Activated T-helper 2 cell treated with anti-CD3 and anti-CD28 coated beads, Interferon-gamma antibody, Interleukin-2, Interleukin-4, amounts not matched to agents 10 μg/mL and 5 μg/mL and 100 μg/mL, durations not matched to agents 14 hours and 24 hours and 36 hours (primary cell): ENCODE results near the gene CSRNP3. TPM values are rescaled to one million over a fixed set of nuclear protein-coding genes. Genes with fewer than 3 reads are reported as not detected.

ENCODE experiments used
- DNase-seq: peaks from one replicate; pipeline ENCODE4 v3.0.0; 2021; ENCODE audit warnings: low spot score
- H3K27ac Mint-ChIP-seq: one replicate; pipeline ENCODE4 v1.8.0; 2021; ENCODE audit warnings: mixed read lengths
- H3K27me3 Mint-ChIP-seq: one replicate; pipeline ENCODE4 v1.8.0; 2021; ENCODE audit warnings: low read depth, mixed read lengths
- H3K36me3 Mint-ChIP-seq: one replicate; pipeline ENCODE4 v1.8.0; 2021; ENCODE audit warnings: low read depth, mixed read lengths
- H3K4me1 Mint-ChIP-seq: one replicate; pipeline ENCODE4 v1.8.0; 2021; ENCODE audit warnings: low read depth, mixed read lengths
- H3K4me3 Mint-ChIP-seq: one replicate; pipeline ENCODE4 v1.8.0; 2021; ENCODE audit warnings: low read depth, mild to moderate bottlenecking, moderate library complexity, mixed read lengths
- H3K9me3 Mint-ChIP-seq: one replicate; pipeline ENCODE4 v1.8.0; 2021; ENCODE audit warnings: mixed read lengths
- intact Hi-C: fragments of 100-400 bp; cut with micrococcal nuclease; formaldehyde crosslinking; loops from one replicate; pipeline ENCODE4 v1.15.1; 2023
- total RNA-seq: library from RNA; stranded (reverse); gene quantifications from 2 replicates; pipeline ENCODE4 v1.2.3, GENCODE V29; 2022

Gene CSRNP3
- total RNA-seq, 1 donor from 2014 or later = not detected

- intact Hi-C loops = no loop called here
- Mint-ChIP-seq H3K27me3 (peaks cover 2% of the 10 kb centered on the region), H3K27ac (no peak overlapping the region), H3K9me3 (no peaks in the 10 kb centered on the region), H3K36me3 (no peaks in the 10 kb centered on the region), H3K4me3 (no peak overlapping the region), H3K4me1 (no peaks in the 10 kb centered on the region)
- no peak for DNase-seq
Measured at GRCh38 chr2:165618806-165619205, 149.3 kb downstream of the CSRNP3 start.

GRCh38 chr2:165621086-165621560 is 151.6 kb downstream of the CSRNP3 start:
- Mint-ChIP-seq H3K4me3 (no peak overlapping the region), H3K4me1 (no peaks in the 10 kb centered on the region), H3K9me3 (no peaks in the 10 kb centered on the region), H3K36me3 (no peaks in the 10 kb centered on the region), H3K27me3 (peaks cover 2% of the 10 kb centered on the region), H3K27ac (no peak overlapping the region)
- intact Hi-C loops = no loop called here
- no peak for DNase-seq

GRCh38 chr2:165623161-165623560 is 153.7 kb downstream of the CSRNP3 start:
- Mint-ChIP-seq H3K27ac (no peak overlapping the region), H3K4me1 (no peaks in the 10 kb centered on the region), H3K9me3 (no peaks in the 10 kb centered on the region), H3K27me3 (peaks cover 2% of the 10 kb centered on the region), H3K36me3 (no peaks in the 10 kb centered on the region), H3K4me3 (no peak overlapping the region)
- intact Hi-C loops = no loop called here
- DNase-seq = no peak

DNA sequence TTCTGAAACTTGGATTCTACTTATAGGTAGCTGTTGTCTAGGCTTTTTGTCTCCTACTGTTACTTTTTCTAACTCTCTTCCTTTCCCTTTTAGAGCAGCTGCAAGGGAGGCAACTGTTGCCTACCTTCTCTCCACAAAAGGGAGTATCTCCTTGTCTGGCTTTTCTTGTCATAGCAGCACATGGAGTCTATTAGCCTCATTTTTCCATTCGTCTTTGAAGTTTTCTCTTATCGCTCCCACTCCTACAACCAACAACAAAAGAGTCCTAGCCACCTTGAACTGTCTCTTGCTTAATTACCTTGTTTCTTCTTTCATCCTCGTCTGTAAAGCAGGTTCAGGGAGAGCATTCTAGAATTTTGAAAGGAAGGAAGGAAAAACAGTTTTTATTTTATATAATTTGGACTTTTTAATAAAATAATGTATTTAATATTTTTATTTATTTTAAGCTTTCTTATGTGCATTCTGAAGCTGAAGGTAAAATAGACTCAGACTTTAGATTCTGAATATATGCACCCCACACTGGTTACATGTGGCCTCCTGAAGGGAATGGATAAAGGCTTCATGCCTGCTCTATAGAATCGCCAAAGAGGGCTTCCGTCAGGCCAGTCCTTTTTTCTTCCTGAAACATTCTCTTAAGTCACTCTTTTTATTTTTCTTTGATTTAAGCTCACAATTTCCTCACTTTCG is 154.4 kb downstream of the CSRNP3 start:
- no peak overlapping the region for H3K4me3 Mint-ChIP-seq
- H3K9me3 Mint-ChIP-seq = no peaks in the 10 kb centered on the region
- no peaks in the 10 kb centered on the region for H3K4me1 Mint-ChIP-seq
- intact Hi-C loops = no loop called here
- no peak for DNase-seq
- H3K27ac Mint-ChIP-seq = no peak overlapping the region
- H3K27me3 Mint-ChIP-seq = peaks cover 2% of the 10 kb centered on the region
- H3K36me3 Mint-ChIP-seq = no peaks in the 10 kb centered on the region

GRCh38 chr2:165624470-165624800 is 154.9 kb downstream of the CSRNP3 start:
- H3K27me3 Mint-ChIP-seq = peaks cover 2% of the 10 kb centered on the region
- H3K9me3 Mint-ChIP-seq = no peaks in the 10 kb centered on the region
- no peak overlapping the region for H3K4me3 Mint-ChIP-seq
- intact Hi-C loops = no loop called here
- DNase-seq = no peak
- no peaks in the 10 kb centered on the region for H3K4me1 Mint-ChIP-seq
- no peaks in the 10 kb centered on the region for H3K36me3 Mint-ChIP-seq
- no peak overlapping the region for H3K27ac Mint-ChIP-seq

- H3K27me3 Mint-ChIP-seq = peaks cover 6% of the 10 kb centered on the region
- no peak overlapping the region for H3K4me3 Mint-ChIP-seq
- no peaks in the 10 kb centered on the region for H3K9me3 Mint-ChIP-seq
- no peak overlapping the region for H3K27ac Mint-ChIP-seq
- intact Hi-C loops = no loop called here
- peaks cover 5% of the 10 kb centered on the region for H3K4me1 Mint-ChIP-seq
- H3K36me3 Mint-ChIP-seq = no peaks in the 10 kb centered on the region
- no peak for DNase-seq
Measured at GRCh38 chr2:165627470-165627869, 158.0 kb downstream of the CSRNP3 start.

DNA sequence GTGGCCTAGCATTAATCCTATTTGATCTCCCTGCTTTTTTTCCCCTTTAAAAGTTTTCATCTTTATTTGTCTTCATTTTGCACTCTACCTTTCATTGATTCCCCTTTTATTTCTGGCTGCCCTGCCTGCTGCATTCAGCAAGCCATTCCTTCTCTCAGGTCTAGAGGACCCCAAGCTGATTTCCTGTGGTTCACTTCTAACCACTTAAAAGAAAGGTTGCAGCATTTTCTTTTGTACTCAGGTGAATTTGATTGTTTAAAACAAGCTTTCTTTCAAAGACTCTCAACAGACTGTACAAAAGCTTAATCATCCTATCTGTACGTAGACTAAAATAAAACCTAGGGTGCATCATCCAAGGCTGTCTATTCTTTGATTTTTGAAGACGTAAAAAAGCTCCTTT is 160.3 kb downstream of the CSRNP3 start:
- intact Hi-C loops = no loop called here
- Mint-ChIP-seq H3K9me3 (no peaks in the 10 kb centered on the region), H3K4me3 (no peak overlapping the region), H3K27ac (no peak overlapping the region), H3K27me3 (peaks cover 6% of the 10 kb centered on the region), H3K36me3 (no peaks in the 10 kb centered on the region), H3K4me1 (peaks cover 5% of the 10 kb centered on the region)
- DNase-seq = no peak

DNA sequence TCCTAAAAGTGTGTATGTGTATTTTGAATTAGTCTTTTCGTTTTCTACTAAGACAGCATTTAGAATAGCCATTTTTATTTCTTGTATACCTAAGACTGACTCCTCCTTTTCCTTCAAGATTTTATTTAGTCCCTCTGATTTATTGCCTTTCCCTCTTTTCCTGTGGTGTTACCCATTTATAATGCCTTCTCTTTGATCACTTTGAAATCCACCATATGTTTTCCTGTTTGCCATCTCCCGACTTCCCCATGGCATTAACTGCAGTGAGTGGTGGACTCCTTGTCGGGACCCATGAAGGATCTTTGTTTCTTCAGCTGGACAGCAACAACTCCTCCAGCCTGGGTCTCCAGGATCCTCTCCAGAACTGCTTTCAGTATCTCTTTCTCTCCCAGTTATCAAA is 160.7 kb downstream of the CSRNP3 start:
- Mint-ChIP-seq H3K27ac (no peak overlapping the region), H3K9me3 (no peaks in the 10 kb centered on the region), H3K4me1 (peaks cover 5% of the 10 kb centered on the region), H3K4me3 (no peak overlapping the region), H3K27me3 (peaks cover 6% of the 10 kb centered on the region), H3K36me3 (no peaks in the 10 kb centered on the region)
- no peak for DNase-seq
- intact Hi-C loops = no loop called here

DNA sequence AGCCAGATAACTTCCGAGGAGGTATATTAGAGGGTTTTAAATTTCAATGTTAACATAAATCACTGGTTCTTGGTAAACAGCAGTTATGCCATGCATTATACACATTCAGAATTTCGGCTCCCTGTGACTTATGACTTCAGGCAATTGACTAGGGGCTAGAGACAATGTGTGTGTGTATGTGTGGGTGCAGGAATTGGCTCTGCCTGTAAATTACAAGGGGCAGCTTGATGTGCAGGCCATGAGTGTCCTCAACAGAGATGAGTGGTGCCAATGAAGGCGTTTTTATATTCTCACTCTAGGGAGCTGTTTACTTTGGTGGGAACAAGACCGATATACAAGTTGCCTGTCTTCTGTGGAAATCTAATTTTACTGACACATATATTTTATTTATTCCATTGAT is 161.6 kb downstream of the CSRNP3 start:
- Mint-ChIP-seq H3K27me3 (peaks cover 6% of the 10 kb centered on the region), H3K4me3 (no peak overlapping the region), H3K9me3 (no peaks in the 10 kb centered on the region), H3K27ac (no peak overlapping the region), H3K36me3 (no peaks in the 10 kb centered on the region), H3K4me1 (peaks cover 5% of the 10 kb centered on the region)
- no peak for DNase-seq
- intact Hi-C loops = no loop called here

DNA sequence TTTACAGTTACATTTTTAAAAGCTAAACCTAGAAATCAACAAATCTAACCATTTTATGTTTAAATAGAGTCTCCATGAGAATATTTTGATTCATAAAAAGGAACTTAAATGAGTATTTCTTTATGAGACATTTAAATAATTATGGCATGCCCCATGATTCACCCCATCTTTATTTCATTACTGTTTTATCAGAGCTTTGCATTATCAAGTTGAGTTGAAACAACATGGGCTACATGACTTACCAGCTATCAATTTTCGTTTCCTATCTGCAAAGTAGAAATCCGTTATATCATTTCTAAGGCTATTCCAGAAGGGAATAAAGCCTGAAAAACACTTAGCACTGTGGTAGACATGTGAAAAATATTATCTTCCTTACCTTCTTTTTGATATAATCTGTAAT is 163.1 kb downstream of the CSRNP3 start:
- H3K4me1 Mint-ChIP-seq = peaks cover 5% of the 10 kb centered on the region
- peaks cover 6% of the 10 kb centered on the region for H3K27me3 Mint-ChIP-seq
- no peaks in the 10 kb centered on the region for H3K9me3 Mint-ChIP-seq
- H3K27ac Mint-ChIP-seq = no peak overlapping the region
- DNase-seq = no peak
- intact Hi-C loops = no loop called here
- no peaks in the 10 kb centered on the region for H3K36me3 Mint-ChIP-seq
- no peak overlapping the region for H3K4me3 Mint-ChIP-seq

DNA sequence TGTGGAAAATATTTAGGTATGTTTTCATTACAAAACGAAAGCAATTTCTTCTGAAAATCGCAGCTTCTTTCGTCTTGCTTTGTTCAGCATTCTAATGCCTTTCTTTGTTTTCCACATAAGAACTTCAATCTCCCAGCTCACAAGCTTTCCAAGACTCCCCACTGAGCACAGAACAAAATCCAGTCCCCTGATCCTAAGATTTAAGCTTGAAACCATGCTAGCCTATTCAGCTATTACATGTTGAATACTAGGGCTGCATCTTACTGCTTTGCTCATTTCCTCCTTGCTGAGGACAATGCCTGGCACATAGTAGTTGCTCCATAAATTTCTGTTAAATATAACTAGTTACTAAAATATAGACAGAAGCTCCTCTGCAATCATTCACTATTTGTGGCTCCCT is 163.9 kb downstream of the CSRNP3 start:
- H3K27me3 Mint-ChIP-seq = peaks cover 6% of the 10 kb centered on the region
- no peaks in the 10 kb centered on the region for H3K9me3 Mint-ChIP-seq
- intact Hi-C loops = no loop called here
- peaks cover 5% of the 10 kb centered on the region for H3K4me1 Mint-ChIP-seq
- no peaks in the 10 kb centered on the region for H3K36me3 Mint-ChIP-seq
- no peak for DNase-seq
- no peak overlapping the region for H3K27ac Mint-ChIP-seq
- H3K4me3 Mint-ChIP-seq = no peak overlapping the region

DNA sequence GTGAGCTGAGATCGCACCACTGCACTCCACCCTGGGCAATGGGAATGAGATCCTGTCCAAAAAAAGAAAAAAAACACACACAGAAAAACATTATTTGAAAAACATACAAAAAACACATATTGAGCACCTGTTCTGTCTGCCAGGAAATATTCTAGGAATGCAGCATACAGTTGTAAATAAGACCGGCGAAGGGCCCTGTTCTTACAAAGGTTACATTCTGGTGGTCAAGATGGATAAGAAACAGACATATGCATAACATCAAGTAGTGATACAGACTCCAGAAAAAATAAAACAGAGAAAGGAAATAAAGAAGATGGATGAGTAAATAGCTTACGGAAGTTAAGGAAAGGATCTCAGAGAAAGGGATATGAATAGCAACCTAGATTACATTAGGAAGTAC is 164.8 kb downstream of the CSRNP3 start:
- H3K9me3 Mint-ChIP-seq = no peaks in the 10 kb centered on the region
- H3K4me1 Mint-ChIP-seq = peaks cover 5% of the 10 kb centered on the region
- H3K27ac Mint-ChIP-seq = no peak overlapping the region
- no peak for DNase-seq
- no peak overlapping the region for H3K4me3 Mint-ChIP-seq
- peaks cover 6% of the 10 kb centered on the region for H3K27me3 Mint-ChIP-seq
- H3K36me3 Mint-ChIP-seq = no peaks in the 10 kb centered on the region
- intact Hi-C loops = no loop called here

GRCh38 chr2:165634855-165635254 is 165.4 kb downstream of the CSRNP3 start:
- Mint-ChIP-seq H3K27ac (no peak overlapping the region), H3K4me1 (peaks cover 3% of the 10 kb centered on the region), H3K4me3 (no peak overlapping the region), H3K27me3 (peaks cover 6% of the 10 kb centered on the region), H3K36me3 (no peaks in the 10 kb centered on the region), H3K9me3 (no peaks in the 10 kb centered on the region)
- intact Hi-C loops = no loop called here
- DNase-seq = no peak

- no peaks in the 10 kb centered on the region for H3K4me1 Mint-ChIP-seq
- H3K4me3 Mint-ChIP-seq = no peak overlapping the region
- no peaks in the 10 kb centered on the region for H3K36me3 Mint-ChIP-seq
- peaks cover 2% of the 10 kb centered on the region for H3K27me3 Mint-ChIP-seq
- H3K9me3 Mint-ChIP-seq = no peaks in the 10 kb centered on the region
- H3K27ac Mint-ChIP-seq = no peak overlapping the region
- intact Hi-C loops = no loop called here
- DNase-seq = no peak
Measured at GRCh38 chr2:165635532-165635931, 166.0 kb downstream of the CSRNP3 start.
